Esophagus (tissue), 2 donors: ENCODE data around the gene CCL21. TPM values are rescaled to one million over a fixed set of nuclear protein-coding genes. Genes with fewer than 3 reads are reported as not detected.

Experiments
- H3K27ac ChIP-seq, 2 donors: one replicate each; pipeline ENCODE4 v1.5.1; 2013; ENCODE audit warnings: low read depth in 2 of 2, mild to moderate bottlenecking in 2 of 2, inconsistent platforms in 1 of 2, low read length in 1 of 2, moderate library complexity in 1 of 2
- H3K27me3 ChIP-seq, 2 donors: one replicate each; pipeline ENCODE4 v1.6.1; 2013; ENCODE audit warnings: low read length in 2 of 2, control low read depth in 1 of 2, mild to moderate bottlenecking in 1 of 2; ENCODE audit not compliant: insufficient read depth in 2 of 2, control insufficient read depth in 1 of 2
- H3K36me3 ChIP-seq, 2 donors: one replicate each; pipeline ENCODE4 v1.6.1; 2013; ENCODE audit warnings: low read length in 1 of 2; ENCODE audit not compliant: control insufficient read depth in 2 of 2, insufficient read depth in 2 of 2
- H3K4me1 ChIP-seq, 2 donors: one replicate each; pipeline ENCODE4 v1.6.1; 2013; ENCODE audit warnings: low read length in 1 of 2; ENCODE audit not compliant: control insufficient read depth in 2 of 2, insufficient read depth in 2 of 2
- H3K4me3 ChIP-seq, 2 donors: one replicate each; pipeline ENCODE4 v1.5.1; 2013; ENCODE audit warnings: low read length in 2 of 2, mild to moderate bottlenecking in 2 of 2, low read depth in 1 of 2, moderate library complexity in 1 of 2
- H3K9me3 ChIP-seq, 2 donors: one replicate each; pipeline ENCODE4 v1.6.1; 2013; ENCODE audit warnings: mild to moderate bottlenecking in 2 of 2, low read depth in 1 of 2, low read length in 1 of 2, moderate library complexity in 1 of 2; ENCODE audit not compliant: control insufficient read depth in 2 of 2, insufficient read depth in 1 of 2
- WGBS, 2 donors: extraction: QIAGEN DNeasy Blood & Tissue Kit; methylation state at CpG; one replicate each; pipeline ENCODE4 v1.1.7; 2013; 5-methylcytosine and 5-hydroxymethylcytosine counted together
- polyA plus RNA-seq, 2 donors: library from polyadenylated mRNA; stranded (reverse); fragments of 200-250 nt; gene quantifications; one replicate each; pipeline ENCODE4 v1.2.3, GENCODE V29; 2013
- donor health status: healthy with polysubstance abuse.
- donor health status: Bipolar disorder and iron deficiency.

Gene CCL21
- polyA plus RNA-seq, 2 donors = 13.2 to 50.9 TPM

DNA sequence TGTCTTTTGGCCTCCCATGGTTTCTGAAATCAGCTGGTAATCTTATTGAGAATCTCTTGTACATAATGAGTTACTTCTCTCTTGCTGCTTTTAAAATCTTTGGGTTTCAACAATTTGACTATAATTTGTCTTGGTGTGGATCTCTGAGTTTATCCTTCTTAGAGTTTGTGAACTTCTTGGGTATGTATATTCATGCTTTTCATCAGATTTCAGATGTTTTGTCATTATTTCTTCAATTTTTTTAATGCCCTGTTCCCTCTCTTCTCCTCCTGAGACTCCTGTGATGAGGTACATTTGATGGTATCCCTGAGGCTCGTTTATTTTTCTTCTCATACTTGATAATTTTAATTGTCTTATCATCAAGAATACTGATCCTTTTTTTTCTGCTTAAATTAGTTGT is 2.2 kb upstream of the CCL21 start:
- no peaks in the 10 kb centered on the region for H3K27me3 ChIP-seq
- 65 to 74% methylated on average over 1 of the region's 1 CpG for WGBS, 2 donors
- no peaks in the 10 kb centered on the region for H3K4me1 ChIP-seq
- no peak overlapping the region for H3K4me3 ChIP-seq
- H3K9me3 ChIP-seq = no peaks in the 10 kb centered on the region
- no peak overlapping the region for H3K27ac ChIP-seq
- no peaks in the 10 kb centered on the region for H3K36me3 ChIP-seq

DNA sequence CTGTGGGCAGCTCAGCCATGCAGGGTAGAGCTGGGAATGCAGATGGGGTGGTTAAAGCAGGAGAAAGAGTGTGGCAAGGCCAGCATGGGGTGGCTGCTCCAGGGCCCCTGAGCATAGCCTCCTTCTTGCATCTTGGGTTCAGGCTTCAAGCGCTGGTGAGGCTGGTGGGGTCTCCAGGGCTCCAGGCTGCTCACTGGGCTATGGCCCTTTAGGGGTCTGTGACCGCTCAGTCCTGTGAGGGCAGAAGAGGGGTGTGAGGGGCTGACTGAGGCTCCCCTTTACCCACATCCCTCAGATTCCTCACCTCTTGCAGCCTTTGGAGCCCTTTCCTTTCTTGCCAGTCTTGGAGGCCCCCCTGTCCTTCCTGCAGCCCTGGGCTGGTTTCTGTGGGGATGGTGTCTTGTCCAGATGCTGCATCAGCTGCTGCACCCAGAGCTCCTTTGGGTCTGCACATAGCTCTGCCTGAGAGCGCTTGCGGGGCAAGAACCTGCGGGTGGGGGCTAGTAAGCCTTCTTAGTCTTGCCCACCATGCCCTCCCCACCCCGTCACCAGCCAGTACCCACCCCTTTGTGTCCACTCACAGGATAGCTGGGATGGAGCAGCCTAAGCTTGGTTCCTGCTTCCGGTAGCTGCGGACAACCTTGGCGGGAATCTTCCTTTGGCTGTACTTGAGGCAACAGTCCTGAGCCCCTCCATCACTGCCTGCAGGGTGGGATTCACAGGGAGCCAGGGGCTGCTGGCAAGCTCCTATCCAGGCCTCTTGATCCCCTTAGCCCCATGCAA is 549 bp downstream of the CCL21 start:
- H3K4me3 ChIP-seq = no peak overlapping the region
- no peaks in the 10 kb centered on the region for H3K27me3 ChIP-seq
- H3K36me3 ChIP-seq = no peaks in the 10 kb centered on the region
- 91 to 95% methylated on average over 9 of the region's 9 CpGs for WGBS, 2 donors
- H3K9me3 ChIP-seq = no peaks in the 10 kb centered on the region
- H3K4me1 ChIP-seq = no peaks in the 10 kb centered on the region
- no peak overlapping the region for H3K27ac ChIP-seq

DNA sequence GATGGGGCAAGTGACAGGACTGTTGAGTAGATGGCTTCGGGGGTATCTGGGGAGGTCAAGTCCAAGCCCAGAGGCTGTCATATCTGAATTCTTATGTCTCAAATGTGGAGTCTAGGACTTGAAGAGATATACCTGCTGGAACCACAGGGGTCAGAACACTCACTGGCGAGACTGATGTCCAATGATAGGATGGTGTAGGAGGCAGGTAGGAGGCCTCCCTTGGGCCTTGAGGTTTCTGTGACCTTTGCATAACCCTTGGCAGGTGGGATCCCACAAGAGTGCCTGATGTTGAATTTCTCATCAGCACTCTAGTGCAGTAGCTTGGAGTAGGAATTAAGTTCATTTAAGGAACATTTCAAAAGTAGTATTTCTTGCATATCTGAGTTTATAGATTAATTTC is 2.8 kb downstream of the CCL21 start:
- no peaks in the 10 kb centered on the region for H3K36me3 ChIP-seq
- no peaks in the 10 kb centered on the region for H3K4me1 ChIP-seq
- no peaks in the 10 kb centered on the region for H3K27me3 ChIP-seq
- no peaks in the 10 kb centered on the region for H3K9me3 ChIP-seq
- no peak overlapping the region for H3K27ac ChIP-seq
- no peak overlapping the region for H3K4me3 ChIP-seq
- 90 to 92% methylated on average over 2 of the region's 2 CpGs for WGBS, 2 donors

DNA sequence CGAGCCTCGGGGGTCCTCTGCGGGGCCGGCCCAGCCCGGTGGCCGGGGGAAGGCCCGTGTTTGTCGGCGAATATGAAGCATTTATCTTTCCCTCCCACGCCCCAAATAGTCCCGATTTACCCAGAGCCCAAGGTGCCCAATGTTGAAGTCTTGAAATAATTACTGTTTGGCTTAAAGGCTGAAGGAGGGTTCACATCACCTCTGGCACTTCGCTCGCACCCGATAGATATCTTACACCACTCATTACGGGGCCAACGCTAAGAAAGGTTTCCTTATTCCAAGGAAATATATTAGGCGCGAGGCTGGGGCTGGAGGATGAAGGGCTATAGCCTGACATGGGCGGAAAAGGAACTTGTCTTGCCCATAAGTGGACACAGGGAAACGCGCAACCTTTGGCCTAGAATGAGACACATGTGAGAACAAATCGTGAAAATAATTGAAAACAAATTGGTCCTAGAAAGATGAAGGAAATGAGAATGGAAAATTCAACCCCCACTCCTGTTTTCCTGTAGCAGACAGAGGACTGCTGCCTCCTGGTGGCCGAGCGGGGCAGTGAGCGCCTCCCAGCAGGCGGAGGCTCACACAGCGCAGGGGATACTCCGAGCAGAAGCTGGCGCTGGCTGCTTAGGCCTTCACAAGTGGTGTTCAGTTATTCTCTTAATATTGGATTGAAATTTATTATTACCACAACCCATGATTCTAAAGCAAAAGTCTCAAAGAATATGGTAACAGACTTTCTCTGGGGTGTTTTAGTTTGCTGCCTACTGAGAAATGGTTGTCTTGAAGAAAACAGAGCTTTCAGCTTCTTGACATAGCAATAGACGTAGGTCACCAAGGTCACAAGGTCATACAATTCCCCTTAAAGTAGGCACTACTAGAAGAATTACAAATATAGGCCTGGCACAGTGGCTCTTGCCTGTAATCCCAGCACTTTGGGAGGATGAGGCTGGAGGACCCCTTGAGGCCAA is 7.9 kb downstream of the CCL21 start:
- Histone ChIP-seq H3K27ac (peak overlapping the region; percentile 41 to 47), H3K4me1 (peaks cover 0 to 2% of the 10 kb centered on the region in 2 donors)
- 2 to 3% methylated on average over 30 of the region's 30 CpGs for WGBS, 2 donors

DNA sequence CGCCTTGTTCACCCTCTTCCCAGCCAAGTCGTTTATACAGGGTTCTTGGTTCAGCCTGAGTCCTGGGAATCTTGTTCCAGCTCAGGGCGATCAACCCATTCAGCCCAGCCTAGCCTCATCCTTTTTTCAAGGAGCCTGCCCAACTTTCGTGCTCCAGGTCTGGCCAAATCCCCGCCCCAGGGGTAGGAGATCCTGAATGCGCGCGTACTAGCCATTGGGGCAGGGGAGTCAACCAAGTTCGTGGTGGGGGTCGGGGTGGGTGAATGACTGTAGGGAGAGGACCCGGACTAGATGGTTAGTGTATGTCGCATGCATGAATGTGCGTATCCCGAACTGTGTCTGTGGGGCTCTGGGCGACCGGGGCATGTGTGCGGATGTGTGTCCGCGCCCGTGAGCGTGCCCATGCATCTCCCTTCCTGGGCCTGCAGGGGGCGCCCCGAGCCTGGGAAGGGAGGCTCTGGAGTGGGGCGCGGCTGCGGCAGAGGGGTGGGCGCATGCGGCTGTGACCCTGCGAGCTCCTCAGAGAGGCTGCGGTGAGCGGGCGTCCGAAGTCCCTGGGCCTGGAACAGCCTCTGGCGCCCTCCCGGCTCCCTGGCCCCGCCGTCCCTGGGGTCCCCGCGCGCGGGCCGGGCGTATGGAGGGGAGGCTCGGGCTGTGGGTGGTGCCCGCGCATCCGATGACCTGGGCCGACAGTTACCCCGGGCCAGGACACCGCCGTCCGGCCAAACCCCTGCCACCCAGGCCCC is 8.7 kb downstream of the CCL21 start:
- 8% methylated on average over 47 to 52 of the region's 52 CpGs for WGBS, 2 donors
- H3K4me1 ChIP-seq = peaks cover 0 to 2% of the 10 kb centered on the region in 2 donors
- H3K36me3 ChIP-seq = no peaks in the 10 kb centered on the region
- H3K9me3 ChIP-seq = no peaks in the 10 kb centered on the region
- H3K27ac ChIP-seq = peak overlapping the region; percentile 41 to 47
- H3K4me3 ChIP-seq = peak overlapping the region; percentile 69 to 72
- H3K27me3 ChIP-seq = no peaks in the 10 kb centered on the region

More for the DNA sequence above, 7.9 kb downstream of the CCL21 start:
- H3K4me3 ChIP-seq = peak overlapping the region; percentile 69 to 72
- no peaks in the 10 kb centered on the region for H3K9me3 ChIP-seq
- no peaks in the 10 kb centered on the region for H3K36me3 ChIP-seq
- no peaks in the 10 kb centered on the region for H3K27me3 ChIP-seq

DNA sequence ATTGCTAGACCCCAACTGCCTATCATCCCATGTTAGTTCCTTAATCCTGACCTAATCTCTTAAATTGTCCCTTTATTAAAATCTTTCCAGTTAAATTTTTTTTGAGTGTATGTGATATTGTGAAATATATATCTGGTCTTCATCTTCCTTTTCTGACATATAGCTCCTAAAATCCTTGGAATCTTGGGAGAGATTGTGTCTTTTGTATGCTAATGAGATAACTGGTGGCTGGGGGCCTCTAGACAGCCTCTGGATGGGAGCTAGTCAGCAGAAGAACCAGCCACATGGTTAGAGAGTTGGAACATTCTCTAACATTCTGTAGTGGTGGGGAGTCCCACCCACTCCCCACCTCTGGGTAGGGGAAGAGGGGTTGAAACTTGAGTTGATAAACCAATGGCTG is 15.1 kb downstream of the CCL21 start:
- Histone ChIP-seq H3K36me3 (no peaks in the 10 kb centered on the region), H3K27me3 (no peaks in the 10 kb centered on the region), H3K4me3 (no peak overlapping the region), H3K9me3 (no peaks in the 10 kb centered on the region), H3K27ac (no peak overlapping the region), H3K4me1 (peaks cover 0 to under 1% of the 10 kb centered on the region in 2 donors)

DNA sequence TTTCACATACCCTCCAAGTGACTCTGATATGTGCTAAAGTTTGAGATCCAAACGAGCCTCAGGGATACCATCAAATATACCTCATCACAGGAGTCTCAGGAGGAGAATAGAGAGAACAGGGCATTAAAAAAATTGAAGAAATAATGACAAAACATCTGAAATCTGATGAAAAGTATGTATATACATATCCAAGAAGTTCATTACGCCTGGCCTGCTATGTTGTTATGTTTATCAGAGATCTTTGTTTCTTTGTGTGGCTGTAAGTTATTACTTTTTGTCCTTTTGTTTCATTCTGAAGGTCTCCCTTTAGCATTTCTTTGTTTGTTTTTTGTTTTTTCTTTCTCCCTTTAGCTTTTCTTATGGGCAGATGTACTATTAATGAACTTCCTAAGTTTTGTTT is 16.4 kb downstream of the CCL21 start:
- 81 to 85% methylated on average over 2 of the region's 2 CpGs for WGBS, 2 donors
- peaks cover 0 to 5% of the 10 kb centered on the region in 2 donors for H3K4me1 ChIP-seq
- no peak overlapping the region for H3K27ac ChIP-seq
- no peaks in the 10 kb centered on the region for H3K36me3 ChIP-seq
- no peaks in the 10 kb centered on the region for H3K9me3 ChIP-seq
- H3K27me3 ChIP-seq = no peaks in the 10 kb centered on the region
- no peak overlapping the region for H3K4me3 ChIP-seq

DNA sequence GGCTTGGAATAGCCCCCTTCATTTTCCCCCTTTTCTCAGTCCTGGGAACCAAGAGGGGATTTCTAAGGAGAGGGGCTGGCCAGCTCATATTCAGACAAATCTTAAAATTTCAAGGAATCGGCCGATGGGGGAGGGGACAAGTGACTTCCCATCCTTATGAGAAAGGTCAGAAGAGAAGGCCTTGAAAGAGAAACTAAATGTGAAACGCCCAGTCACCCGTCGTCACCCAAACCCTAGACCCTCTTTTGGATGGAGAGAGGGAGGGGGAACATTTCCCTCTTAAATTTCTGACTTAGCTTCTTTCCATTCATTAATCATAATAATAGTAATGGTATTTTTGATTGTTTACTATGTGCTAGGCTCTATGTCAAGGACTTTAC is 18.0 kb downstream of the CCL21 start:
- 87 to 90% methylated on average over 5 of the region's 5 CpGs for WGBS, 2 donors

More for the DNA sequence above, 18.0 kb downstream of the CCL21 start:
- H3K27ac ChIP-seq = no peak overlapping the region
- H3K9me3 ChIP-seq = no peaks in the 10 kb centered on the region
- no peak overlapping the region for H3K4me3 ChIP-seq
- peaks cover 0 to 5% of the 10 kb centered on the region in 2 donors for H3K4me1 ChIP-seq
- no peaks in the 10 kb centered on the region for H3K27me3 ChIP-seq
- H3K36me3 ChIP-seq = no peaks in the 10 kb centered on the region
